HCT116 (cell line): ENCODE data around the gene HIGD2B.
"Not testable (repeated sequence)": the region's sequence is repeated elsewhere in the genome, so short reads cannot be mapped to it uniquely, and the experiment has no call there.

ENCODE experiments used
- EZH2phosphoT487 ChIP-seq: fragments of 200-600 bp; IDR thresholded peaks from 2 replicates; pipeline ENCODE4 v1.6.1; 2018; ENCODE audit warnings: antibody characterized with exemption, borderline replicate concordance
- ZNF274 ChIP-seq: fragments of 200-500 bp; sonication (Bioruptor generic); IDR thresholded peaks from 2 replicates; pipeline ENCODE4 v1.6.1; 2014; ENCODE audit warnings: mild to moderate bottlenecking, low read depth, low read length, inconsistent platforms
- TF ChIP-seq, protein P1 (sequence below): IDR thresholded peaks from 2 replicates; pipeline ENCODE4 v1.6.1; 2012
- TF ChIP-seq, protein P2 (sequence below), 3 experiments: fragments of 200-600 bp in 1 of 3; sonication (generic) in 1 of 3; IDR thresholded peaks in 2 of 3; conservative IDR thresholded peaks in 1 of 3; 2 replicates each; pipeline ENCODE4 v1.5.1; 2012 to 2017; ENCODE audit warnings: low read depth in 2 of 3, low read length in 2 of 3, antibody characterized with exemption in 1 of 3, borderline replicate concordance in 1 of 3, control low read depth in 1 of 3, mild to moderate bottlenecking in 1 of 3, mixed read lengths in 1 of 3, mixed run types in 1 of 3, moderate library complexity in 1 of 3; ENCODE audit not compliant: insufficient read depth in 1 of 3
- TF ChIP-seq, protein P3 (sequence below): IDR thresholded peaks from 2 replicates; pipeline ENCODE4 v1.6.1; 2012

DNA sequence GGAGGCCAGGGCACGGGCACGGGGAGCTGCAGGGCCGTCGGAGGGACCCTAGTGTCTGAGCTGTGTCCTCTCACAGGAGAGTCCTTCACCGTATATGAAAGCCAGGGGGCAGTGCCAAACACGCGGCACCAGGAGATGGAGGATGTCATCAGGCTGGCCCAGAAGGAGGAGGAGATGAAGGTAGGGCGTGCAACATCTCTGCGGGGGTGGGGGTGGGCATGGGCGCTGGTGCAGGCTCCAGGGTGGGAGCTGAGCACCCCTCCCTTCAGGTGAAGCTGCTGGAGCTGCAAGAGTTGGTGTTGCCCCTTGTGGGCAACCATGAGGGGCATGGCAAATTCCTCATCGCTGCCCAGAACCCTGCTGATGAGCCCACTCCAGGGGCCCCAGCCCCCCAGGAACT, 20.3 kb downstream of the HIGD2B start:
- not testable (repeated sequence) for TF ChIP-seq EZH2phosphoT487, ZNF274
- TF ChIP-seq, protein P1, sequence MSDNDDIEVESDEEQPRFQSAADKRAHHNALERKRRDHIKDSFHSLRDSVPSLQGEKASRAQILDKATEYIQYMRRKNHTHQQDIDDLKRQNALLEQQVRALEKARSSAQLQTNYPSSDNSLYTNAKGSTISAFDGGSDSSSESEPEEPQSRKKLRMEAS = not testable (repeated sequence)
- TF ChIP-seq, protein P2, sequence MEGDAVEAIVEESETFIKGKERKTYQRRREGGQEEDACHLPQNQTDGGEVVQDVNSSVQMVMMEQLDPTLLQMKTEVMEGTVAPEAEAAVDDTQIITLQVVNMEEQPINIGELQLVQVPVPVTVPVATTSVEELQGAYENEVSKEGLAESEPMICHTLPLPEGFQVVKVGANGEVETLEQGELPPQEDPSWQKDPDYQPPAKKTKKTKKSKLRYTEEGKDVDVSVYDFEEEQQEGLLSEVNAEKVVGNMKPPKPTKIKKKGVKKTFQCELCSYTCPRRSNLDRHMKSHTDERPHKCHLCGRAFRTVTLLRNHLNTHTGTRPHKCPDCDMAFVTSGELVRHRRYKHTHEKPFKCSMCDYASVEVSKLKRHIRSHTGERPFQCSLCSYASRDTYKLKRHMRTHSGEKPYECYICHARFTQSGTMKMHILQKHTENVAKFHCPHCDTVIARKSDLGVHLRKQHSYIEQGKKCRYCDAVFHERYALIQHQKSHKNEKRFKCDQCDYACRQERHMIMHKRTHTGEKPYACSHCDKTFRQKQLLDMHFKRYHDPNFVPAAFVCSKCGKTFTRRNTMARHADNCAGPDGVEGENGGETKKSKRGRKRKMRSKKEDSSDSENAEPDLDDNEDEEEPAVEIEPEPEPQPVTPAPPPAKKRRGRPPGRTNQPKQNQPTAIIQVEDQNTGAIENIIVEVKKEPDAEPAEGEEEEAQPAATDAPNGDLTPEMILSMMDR (IDR thresholded peaks at IDR 0.05 in 2 of 3, conservative IDR thresholded peaks at IDR 0.05 in 1 of 3; ENCODE audit: borderline replicate concordance in 1 of 3, insufficient read depth in 1 of 3, low read depth in 2 of 3, low read length in 2 of 3) = not testable (repeated sequence)
- TF ChIP-seq, protein P3, sequence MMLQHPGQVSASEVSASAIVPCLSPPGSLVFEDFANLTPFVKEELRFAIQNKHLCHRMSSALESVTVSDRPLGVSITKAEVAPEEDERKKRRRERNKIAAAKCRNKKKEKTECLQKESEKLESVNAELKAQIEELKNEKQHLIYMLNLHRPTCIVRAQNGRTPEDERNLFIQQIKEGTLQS = not testable (repeated sequence)
